ENCODE results near the gene PDXDC1. TPM values are rescaled to one million over a fixed set of nuclear protein-coding genes. Genes with fewer than 3 reads are reported as not detected.
"Not testable (repeated sequence)": the region's sequence is repeated elsewhere in the genome, so short reads cannot be mapped to it uniquely, and the experiment has no call there.

PDXDC1 gene
- 10 to 100 TPM; 53.7 to 55.6 TPM for total RNA-seq

GRCh38 chr16:14974656-14975417, at the start of gene PDXDC1:
PDXDC1 (plus strand) TSS chr16:14975026; CDS start chr16:14975200, 174 bp downstream.
- Mint-ChIP-seq H3K4me1 (ENCODE audit: low read depth) (peaks cover 20% of the 10 kb centered on the region), H3K27ac (peak within 1 kb of the TSS; percentile 79), H3K4me3 (peak within 1 kb of the TSS; percentile 87)
- H3K27me3 Mint-ChIP-seq; intact Hi-C loops (cut with micrococcal nuclease); POLR2A ChIA-PET; H3K9me3 Mint-ChIP-seq; H3K36me3 Mint-ChIP-seq; CTCF ChIA-PET: not testable (repeated sequence)
- peak; percentile 97 for DNase-seq

- H3K4me1 Mint-ChIP-seq (ENCODE audit: low read depth); H3K27ac Mint-ChIP-seq; DNase-seq; H3K27me3 Mint-ChIP-seq; CTCF ChIA-PET; H3K36me3 Mint-ChIP-seq; POLR2A ChIA-PET; intact Hi-C loops (cut with micrococcal nuclease); H3K4me3 Mint-ChIP-seq; H3K9me3 Mint-ChIP-seq: not testable (repeated sequence)
Measured at GRCh38 chr16:14928064-14928714, 46.6 kb upstream of the PDXDC1 start.

- not testable (repeated sequence) for H3K27me3 Mint-ChIP-seq
Measured at GRCh38 chr16:14929176-14929575, 45.6 kb upstream of the PDXDC1 start.

GRCh38 chr16:14930246-14930645, 44.6 kb upstream of the PDXDC1 start:
- H3K36me3 Mint-ChIP-seq; H3K27me3 Mint-ChIP-seq; H3K4me1 Mint-ChIP-seq (ENCODE audit: low read depth); H3K9me3 Mint-ChIP-seq; POLR2A ChIA-PET; intact Hi-C loops (cut with micrococcal nuclease); H3K27ac Mint-ChIP-seq; H3K4me3 Mint-ChIP-seq; DNase-seq; CTCF ChIA-PET: not testable (repeated sequence)

More at GRCh38 chr16:14929176-14929575, 45.6 kb upstream of the PDXDC1 start:
- H3K9me3 Mint-ChIP-seq; H3K4me3 Mint-ChIP-seq; H3K36me3 Mint-ChIP-seq; CTCF ChIA-PET; intact Hi-C loops (cut with micrococcal nuclease); H3K4me1 Mint-ChIP-seq (ENCODE audit: low read depth); DNase-seq; POLR2A ChIA-PET; H3K27ac Mint-ChIP-seq: not testable (repeated sequence)

GRCh38 chr16:14930971-14931370, 43.9 kb upstream of the PDXDC1 start:
- intact Hi-C loops (cut with micrococcal nuclease) = not testable (repeated sequence)

GRCh38 chr16:14932581-14933375, 42.0 kb upstream of the PDXDC1 start:
- intact Hi-C loops (cut with micrococcal nuclease); H3K4me1 Mint-ChIP-seq (ENCODE audit: low read depth); CTCF ChIA-PET; H3K27me3 Mint-ChIP-seq; H3K36me3 Mint-ChIP-seq; H3K9me3 Mint-ChIP-seq; H3K4me3 Mint-ChIP-seq; POLR2A ChIA-PET; H3K27ac Mint-ChIP-seq; DNase-seq: not testable (repeated sequence)

More at GRCh38 chr16:14930971-14931370, 43.9 kb upstream of the PDXDC1 start:
- CTCF ChIA-PET; DNase-seq; POLR2A ChIA-PET; H3K9me3 Mint-ChIP-seq; H3K36me3 Mint-ChIP-seq; H3K4me1 Mint-ChIP-seq (ENCODE audit: low read depth); H3K27me3 Mint-ChIP-seq; H3K27ac Mint-ChIP-seq; H3K4me3 Mint-ChIP-seq: not testable (repeated sequence)

- H3K27ac Mint-ChIP-seq; DNase-seq; H3K9me3 Mint-ChIP-seq; H3K4me3 Mint-ChIP-seq; POLR2A ChIA-PET; H3K4me1 Mint-ChIP-seq (ENCODE audit: low read depth); H3K27me3 Mint-ChIP-seq; CTCF ChIA-PET; intact Hi-C loops (cut with micrococcal nuclease); H3K36me3 Mint-ChIP-seq: not testable (repeated sequence)
Measured at GRCh38 chr16:14937143-14937542, 37.7 kb upstream of the PDXDC1 start, which contains the start of gene NPIPA1. NPIPA1 (plus strand) TSS chr16:14937443; CDS start chr16:14937443, 0 bp downstream.

- DNase-seq; H3K4me1 Mint-ChIP-seq (ENCODE audit: low read depth); H3K36me3 Mint-ChIP-seq; H3K4me3 Mint-ChIP-seq; H3K27me3 Mint-ChIP-seq; intact Hi-C loops (cut with micrococcal nuclease); H3K9me3 Mint-ChIP-seq; H3K27ac Mint-ChIP-seq; CTCF ChIA-PET; POLR2A ChIA-PET: not testable (repeated sequence)
Measured at GRCh38 chr16:14937994-14938393, 36.8 kb upstream of the PDXDC1 start.

GRCh38 chr16:14942686-14943085, 32.1 kb upstream of the PDXDC1 start:
- intact Hi-C loops (cut with micrococcal nuclease); DNase-seq; H3K9me3 Mint-ChIP-seq; POLR2A ChIA-PET; CTCF ChIA-PET; H3K36me3 Mint-ChIP-seq; H3K4me3 Mint-ChIP-seq; H3K4me1 Mint-ChIP-seq (ENCODE audit: low read depth); H3K27me3 Mint-ChIP-seq; H3K27ac Mint-ChIP-seq: not testable (repeated sequence)

GRCh38 chr16:14955546-14956231, 19.1 kb upstream of the PDXDC1 start:
- Mint-ChIP-seq H3K36me3 (no peaks in the 10 kb centered on the region), H3K27me3 (no peaks in the 10 kb centered on the region), H3K27ac (no peak overlapping the region), H3K4me3 (no peak overlapping the region), H3K4me1 (ENCODE audit: low read depth) (no peaks in the 10 kb centered on the region), H3K9me3 (no peaks in the 10 kb centered on the region)
- DNase-seq = no peak
- intact Hi-C loops (cut with micrococcal nuclease) = no loop called here
- ChIA-PET CTCF (no interaction called here), POLR2A (no interaction called here)

- no peaks in the 10 kb centered on the region for H3K36me3 Mint-ChIP-seq
- intact Hi-C loops (cut with micrococcal nuclease) = no loop called here
- H3K4me3 Mint-ChIP-seq = no peak overlapping the region
- no peak overlapping the region for H3K27ac Mint-ChIP-seq
- H3K27me3 Mint-ChIP-seq = peaks cover 4% of the 10 kb centered on the region
- CTCF ChIA-PET = no interaction called here
- no peaks in the 10 kb centered on the region for H3K9me3 Mint-ChIP-seq
- no peak for DNase-seq
- no peaks in the 10 kb centered on the region for H3K4me1 Mint-ChIP-seq (ENCODE audit: low read depth)
- POLR2A ChIA-PET = no interaction called here
Measured at GRCh38 chr16:14957576-14958322, 17.1 kb upstream of the PDXDC1 start.

- H3K9me3 Mint-ChIP-seq = no peaks in the 10 kb centered on the region
Measured at GRCh38 chr16:14958323-14958600, 16.6 kb upstream of the PDXDC1 start.

More at GRCh38 chr16:14958323-14958600, 16.6 kb upstream of the PDXDC1 start:
- ChIA-PET CTCF (no interaction called here), POLR2A (no interaction called here)
- H3K4me1 Mint-ChIP-seq (ENCODE audit: low read depth) = no peaks in the 10 kb centered on the region
- no peaks in the 10 kb centered on the region for H3K36me3 Mint-ChIP-seq
- H3K27me3 Mint-ChIP-seq = peaks cover 5% of the 10 kb centered on the region
- H3K27ac Mint-ChIP-seq = no peak overlapping the region
- DNase-seq = no peak
- H3K4me3 Mint-ChIP-seq = no peak overlapping the region
- intact Hi-C loops (cut with micrococcal nuclease) = no loop called here

All from activated CD4-positive, alpha-beta memory T cell treated with anti-CD3 and anti-CD28 coated beads for 36 hours (primary cell).